Karpas-422 (cell line): ENCODE results near the gene GRIA3. TPM values are rescaled to one million over a fixed set of nuclear protein-coding genes. Genes with fewer than 3 reads are reported as not detected.

Source experiments
- DNase-seq: peaks from one replicate; pipeline ENCODE4 v3.0.0-alpha.2; 2015
- H2AFZ ChIP-seq: fragments of 200-600 bp; sonication (generic); 2 replicates; pipeline ENCODE4 v1.6.1; 2014; ENCODE audit warnings: antibody characterized with exemption, low read length, mixed read lengths
- H3K27ac ChIP-seq: fragments of 200-600 bp; sonication (generic); 2 replicates; pipeline ENCODE4 v1.5.1; 2014; ENCODE audit warnings: mild to moderate bottlenecking, low read length, moderate library complexity
- H3K27me3 ChIP-seq: fragments of 200-600 bp; sonication (generic); 2 replicates; pipeline ENCODE4 v1.6.1; 2014; ENCODE audit warnings: low read length, mixed read lengths
- H3K36me3 ChIP-seq: fragments of 200-600 bp; sonication (generic); 2 replicates; pipeline ENCODE4 v1.6.1; 2014; ENCODE audit warnings: low read length, mixed read lengths; ENCODE audit not compliant: insufficient read depth
- H3K4me1 ChIP-seq: fragments of 200-600 bp; sonication (generic); 2 replicates; pipeline ENCODE4 v1.6.1; 2014; ENCODE audit warnings: mild to moderate bottlenecking, low read length, mixed read lengths
- H3K4me2 ChIP-seq: fragments of 200-600 bp; sonication (generic); 2 replicates; pipeline ENCODE4 v1.6.1; 2014; ENCODE audit warnings: low read length, low read depth, mild to moderate bottlenecking; ENCODE audit not compliant: poor library complexity, severe bottlenecking
- H3K4me3 ChIP-seq: fragments of 200-600 bp; sonication (generic); 2 replicates; pipeline ENCODE4 v1.5.1; 2014; ENCODE audit warnings: mild to moderate bottlenecking, antibody characterized with exemption, low read length, mixed read lengths
- H3K79me2 ChIP-seq: fragments of 200-600 bp; sonication (generic); 2 replicates; pipeline ENCODE4 v1.6.1; 2014; ENCODE audit warnings: mild to moderate bottlenecking, low read length, mixed read lengths
- H3K9ac ChIP-seq: fragments of 200-600 bp; sonication (generic); 2 replicates; pipeline ENCODE4 v1.6.0; 2014; ENCODE audit warnings: low read length
- H3K9me2 ChIP-seq: fragments of 200-600 bp; sonication (generic), shearing (Covaris generic); replicated peaks from 2 replicates; pipeline ENCODE4 v1.6.0; 2014; ENCODE audit warnings: mild to moderate bottlenecking, low read length, moderate library complexity; ENCODE audit not compliant: insufficient read depth
- H3K9me3 ChIP-seq: fragments of 300-700, 200-600 bp; sonication (generic); 2 replicates; pipeline ENCODE4 v1.6.1; 2014; ENCODE audit warnings: low read length, mixed read lengths
- H4K20me1 ChIP-seq: fragments of 200-600 bp; sonication (generic); 2 replicates; pipeline ENCODE4 v1.6.1; 2014; ENCODE audit warnings: mild to moderate bottlenecking, antibody characterized with exemption, low read length, low read depth; ENCODE audit not compliant: insufficient read depth
- total RNA-seq: library from RNA; depleted of rRNA; stranded (reverse); fragments of >200 nt; shearing (Covaris generic); gene quantifications from 2 replicates; pipeline ENCODE4 v1.2.3, GENCODE V29; 2014; ENCODE audit warnings: low replicate concordance

The GRIA3 gene
- total RNA-seq, 1 experiment from 2014 or later: not detected

DNA sequence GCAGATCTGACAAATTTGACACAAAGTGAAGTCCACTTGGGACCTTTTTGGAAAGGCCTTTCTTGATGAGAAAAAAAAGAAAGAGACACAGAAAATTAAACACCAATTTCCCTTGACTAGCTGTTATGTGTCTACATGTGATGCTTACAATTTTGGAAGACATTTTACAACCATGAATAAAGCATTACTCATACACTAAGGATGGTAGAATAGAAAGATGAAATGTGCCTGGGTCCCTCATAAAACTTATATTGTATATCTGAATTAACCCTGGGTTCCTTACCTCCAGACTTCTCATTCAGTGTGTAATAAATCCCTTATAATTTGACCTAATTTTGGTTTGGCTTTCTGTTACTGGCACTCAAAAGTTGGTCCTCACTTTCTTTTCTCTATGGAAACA lies 16.5 kb upstream of the GRIA3 start:
- no peak for DNase-seq
- no peak overlapping the region for H3K9ac ChIP-seq
- H3K79me2 ChIP-seq: no peaks in the 10 kb centered on the region
- no peak overlapping the region for H3K4me3 ChIP-seq
- no peaks in the 10 kb centered on the region for H4K20me1 ChIP-seq
- no peaks in the 10 kb centered on the region for H3K4me1 ChIP-seq
- no peak overlapping the region for H3K4me2 ChIP-seq
- no peak overlapping the region for H2AFZ ChIP-seq
- H3K27ac ChIP-seq: no peak overlapping the region
- H3K36me3 ChIP-seq: no peaks in the 10 kb centered on the region
- H3K27me3 ChIP-seq: no peaks in the 10 kb centered on the region
- no peaks in the 10 kb centered on the region for H3K9me3 ChIP-seq
- no peaks in the 10 kb centered on the region for H3K9me2 ChIP-seq

DNA sequence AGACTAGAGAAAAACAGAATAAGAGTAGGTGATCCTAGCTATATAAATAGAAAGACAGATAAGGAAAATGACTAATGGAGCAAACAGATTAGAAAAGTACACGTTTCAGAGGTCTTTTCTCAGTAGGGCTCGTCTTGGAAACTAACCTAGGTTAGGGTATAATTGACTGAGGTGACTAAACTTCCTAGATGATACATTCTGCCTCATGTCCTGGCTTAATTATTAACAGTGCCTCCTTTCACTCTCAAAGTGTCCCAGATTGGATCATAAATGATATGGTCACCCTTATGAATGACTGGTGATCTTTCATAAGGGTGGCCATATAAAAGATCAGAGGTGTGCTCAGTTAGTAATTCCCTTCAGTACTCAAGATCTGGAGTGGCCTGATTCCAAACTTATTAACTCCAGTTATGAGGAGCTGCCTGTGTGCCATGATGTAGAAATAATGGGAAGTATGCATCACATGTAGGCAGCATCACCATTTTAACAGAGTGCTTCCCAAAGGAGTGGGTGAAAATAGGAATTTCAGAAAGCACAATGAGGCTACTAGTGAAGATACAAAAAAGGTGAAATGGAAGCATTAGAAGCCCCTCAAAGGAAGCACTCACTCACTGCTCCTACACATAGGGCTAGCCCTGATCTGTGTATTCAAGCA lies 14.7 kb upstream of the GRIA3 start:
- Histone ChIP-seq H3K27me3 (no peaks in the 10 kb centered on the region), H3K4me1 (no peaks in the 10 kb centered on the region), H3K9me3 (no peaks in the 10 kb centered on the region), H3K4me2 (no peak overlapping the region), H3K4me3 (no peak overlapping the region), H3K79me2 (no peaks in the 10 kb centered on the region), H4K20me1 (no peaks in the 10 kb centered on the region), H3K9ac (no peak overlapping the region), H3K27ac (no peak overlapping the region), H3K9me2 (no peaks in the 10 kb centered on the region), H2AFZ (no peak overlapping the region), H3K36me3 (no peaks in the 10 kb centered on the region)
- no peak for DNase-seq

DNA sequence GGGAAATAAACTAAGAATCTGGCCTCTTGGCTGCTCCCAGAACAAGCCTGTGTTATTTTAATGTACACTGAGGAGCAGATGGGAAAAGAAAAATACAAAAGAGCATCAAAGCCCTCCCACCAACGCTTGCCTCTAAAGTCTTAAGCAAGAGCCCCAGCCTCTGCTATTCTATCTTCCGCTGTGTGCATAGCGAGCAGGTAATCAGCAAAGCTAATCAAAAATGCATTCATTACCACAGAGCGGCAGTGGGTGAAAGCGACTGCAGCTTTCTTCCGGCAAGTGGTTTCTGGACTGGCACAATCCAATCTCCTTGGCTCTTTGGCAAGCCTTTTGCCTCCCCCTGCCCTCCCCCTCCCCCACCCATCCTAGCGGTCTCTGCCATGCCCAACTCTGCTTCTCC lies 13.5 kb upstream of the GRIA3 start:
- H4K20me1 ChIP-seq: no peaks in the 10 kb centered on the region
- no peaks in the 10 kb centered on the region for H3K9me3 ChIP-seq
- H3K27me3 ChIP-seq: no peaks in the 10 kb centered on the region
- H3K36me3 ChIP-seq: no peaks in the 10 kb centered on the region
- H2AFZ ChIP-seq: no peak overlapping the region
- H3K4me1 ChIP-seq: no peaks in the 10 kb centered on the region
- no peak overlapping the region for H3K4me2 ChIP-seq
- H3K27ac ChIP-seq: no peak overlapping the region
- H3K79me2 ChIP-seq: no peaks in the 10 kb centered on the region
- no peak overlapping the region for H3K4me3 ChIP-seq
- no peak for DNase-seq
- H3K9me2 ChIP-seq: no peaks in the 10 kb centered on the region
- H3K9ac ChIP-seq: no peak overlapping the region

DNA sequence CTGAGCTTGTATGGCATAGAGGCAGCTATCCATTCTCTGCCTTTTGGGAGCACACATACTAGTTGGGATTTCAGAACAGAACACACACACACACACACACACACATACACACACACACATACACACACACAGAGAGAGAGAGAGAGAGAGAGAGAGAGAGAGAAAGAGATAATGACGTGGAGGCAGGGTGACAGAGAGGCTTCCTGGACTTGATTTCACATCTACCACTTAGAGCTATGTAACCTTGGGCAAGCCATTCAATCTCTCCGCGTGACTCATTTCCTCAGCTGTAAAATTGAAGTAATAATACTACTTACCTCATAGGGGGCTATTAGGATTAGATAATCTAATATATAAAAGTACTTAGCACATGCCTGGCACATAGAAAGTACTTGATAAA lies 12.3 kb upstream of the GRIA3 start:
- no peak overlapping the region for H3K27ac ChIP-seq
- H3K9ac ChIP-seq: no peak overlapping the region
- H3K27me3 ChIP-seq: no peaks in the 10 kb centered on the region
- H3K36me3 ChIP-seq: no peaks in the 10 kb centered on the region
- no peaks in the 10 kb centered on the region for H3K4me1 ChIP-seq
- H3K4me3 ChIP-seq: no peak overlapping the region
- no peaks in the 10 kb centered on the region for H3K79me2 ChIP-seq
- H3K4me2 ChIP-seq: no peak overlapping the region
- H3K9me3 ChIP-seq: no peaks in the 10 kb centered on the region
- H4K20me1 ChIP-seq: no peaks in the 10 kb centered on the region
- no peak for DNase-seq
- no peaks in the 10 kb centered on the region for H3K9me2 ChIP-seq
- H2AFZ ChIP-seq: no peak overlapping the region

DNA sequence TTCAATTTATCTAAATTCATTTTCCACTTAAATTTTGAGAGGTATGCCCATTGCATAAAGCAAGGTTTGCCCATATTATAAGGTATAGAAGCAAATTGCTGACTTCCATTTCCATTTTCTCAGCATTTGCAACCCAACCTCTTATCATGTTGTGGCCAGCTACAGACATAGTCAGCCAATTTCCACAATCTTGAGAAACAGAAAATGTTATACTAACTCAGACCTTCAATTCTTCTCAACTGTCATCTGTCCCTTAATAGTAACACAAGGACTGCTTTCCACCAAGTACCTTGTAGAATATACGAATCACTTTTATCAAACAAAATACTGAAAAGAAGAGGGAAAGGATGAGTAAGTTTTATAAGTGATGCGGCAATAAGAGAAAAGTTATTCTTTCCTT lies 11.2 kb upstream of the GRIA3 start:
- H2AFZ ChIP-seq: no peak overlapping the region
- H3K36me3 ChIP-seq: no peaks in the 10 kb centered on the region
- no peaks in the 10 kb centered on the region for H3K9me3 ChIP-seq
- no peak overlapping the region for H3K9ac ChIP-seq
- no peaks in the 10 kb centered on the region for H3K27me3 ChIP-seq
- DNase-seq: no peak
- no peak overlapping the region for H3K27ac ChIP-seq
- no peaks in the 10 kb centered on the region for H3K4me1 ChIP-seq
- no peaks in the 10 kb centered on the region for H3K79me2 ChIP-seq
- no peak overlapping the region for H3K4me3 ChIP-seq
- H4K20me1 ChIP-seq: no peaks in the 10 kb centered on the region
- H3K9me2 ChIP-seq: no peaks in the 10 kb centered on the region
- H3K4me2 ChIP-seq: no peak overlapping the region

DNA sequence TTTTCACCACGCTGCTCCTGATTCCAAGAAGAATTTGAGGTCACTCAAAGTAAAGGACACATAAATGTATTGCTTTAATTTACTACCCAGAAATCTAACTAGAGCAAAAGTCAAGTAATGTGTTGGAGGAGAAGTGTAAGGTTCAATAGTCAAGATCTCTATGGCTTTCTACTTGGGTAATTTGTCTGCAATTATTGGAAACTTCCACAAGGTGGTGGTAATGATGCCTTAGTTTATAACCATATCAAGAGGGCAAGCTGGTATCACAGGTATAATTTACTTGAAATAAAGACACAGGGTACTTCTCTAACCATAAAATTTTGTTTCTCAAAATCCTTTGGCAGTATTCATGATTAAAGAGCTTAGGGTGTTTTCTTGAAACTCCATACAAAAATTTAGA lies 10.2 kb upstream of the GRIA3 start:
- Histone ChIP-seq H3K27ac (no peak overlapping the region), H3K9me3 (no peaks in the 10 kb centered on the region), H3K4me3 (no peak overlapping the region), H3K9me2 (no peaks in the 10 kb centered on the region), H3K79me2 (no peaks in the 10 kb centered on the region), H2AFZ (no peak overlapping the region), H3K27me3 (no peaks in the 10 kb centered on the region), H3K4me2 (no peak overlapping the region), H3K4me1 (no peaks in the 10 kb centered on the region), H3K9ac (no peak overlapping the region), H3K36me3 (no peaks in the 10 kb centered on the region), H4K20me1 (no peaks in the 10 kb centered on the region)
- DNase-seq: peak; percentile 71

DNA sequence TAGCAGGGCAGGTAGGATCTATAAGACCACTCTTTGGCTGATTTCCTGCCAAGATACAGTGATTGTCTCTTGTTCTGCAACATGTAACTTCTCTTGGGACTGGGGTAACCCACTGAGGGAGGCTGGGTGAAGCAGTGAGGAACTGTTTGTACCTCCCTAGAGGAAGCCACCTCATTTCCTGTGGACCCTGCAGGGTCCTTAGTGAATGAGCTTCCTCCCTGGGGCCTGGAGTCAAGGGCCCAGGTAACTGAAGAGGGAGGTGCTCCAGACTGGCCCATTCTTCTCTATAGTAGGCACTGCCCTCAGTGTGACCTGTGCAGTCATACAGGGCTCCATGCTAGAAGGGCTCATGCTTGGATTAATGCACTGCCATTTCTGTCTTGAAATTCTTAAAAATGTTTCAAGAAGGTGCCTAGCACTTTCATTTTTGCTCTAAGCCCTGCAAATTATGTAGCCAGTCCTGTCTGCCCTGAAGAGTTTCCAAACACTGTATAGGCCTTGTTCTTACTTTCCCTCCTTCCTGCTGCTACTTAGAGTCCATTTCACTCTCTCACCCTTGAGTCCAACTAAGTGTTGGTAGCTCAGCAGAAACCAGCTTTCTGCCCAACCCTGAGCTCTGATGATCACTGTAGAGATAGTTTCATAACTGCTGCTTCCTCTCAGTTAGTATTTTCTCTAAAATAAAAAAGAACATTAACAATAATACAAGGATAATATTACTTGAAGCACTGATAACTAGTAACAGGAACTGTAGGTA lies 8.5 kb upstream of the GRIA3 start:
- H3K9me3 ChIP-seq: no peaks in the 10 kb centered on the region
- no peak for DNase-seq
- no peaks in the 10 kb centered on the region for H3K27me3 ChIP-seq
- H3K4me3 ChIP-seq: no peak overlapping the region
- no peaks in the 10 kb centered on the region for H4K20me1 ChIP-seq
- no peak overlapping the region for H3K4me2 ChIP-seq
- H3K27ac ChIP-seq: no peak overlapping the region
- H3K9ac ChIP-seq: no peak overlapping the region
- no peaks in the 10 kb centered on the region for H3K9me2 ChIP-seq
- H3K79me2 ChIP-seq: no peaks in the 10 kb centered on the region
- no peaks in the 10 kb centered on the region for H3K4me1 ChIP-seq
- no peaks in the 10 kb centered on the region for H3K36me3 ChIP-seq
- H2AFZ ChIP-seq: no peak overlapping the region

DNA sequence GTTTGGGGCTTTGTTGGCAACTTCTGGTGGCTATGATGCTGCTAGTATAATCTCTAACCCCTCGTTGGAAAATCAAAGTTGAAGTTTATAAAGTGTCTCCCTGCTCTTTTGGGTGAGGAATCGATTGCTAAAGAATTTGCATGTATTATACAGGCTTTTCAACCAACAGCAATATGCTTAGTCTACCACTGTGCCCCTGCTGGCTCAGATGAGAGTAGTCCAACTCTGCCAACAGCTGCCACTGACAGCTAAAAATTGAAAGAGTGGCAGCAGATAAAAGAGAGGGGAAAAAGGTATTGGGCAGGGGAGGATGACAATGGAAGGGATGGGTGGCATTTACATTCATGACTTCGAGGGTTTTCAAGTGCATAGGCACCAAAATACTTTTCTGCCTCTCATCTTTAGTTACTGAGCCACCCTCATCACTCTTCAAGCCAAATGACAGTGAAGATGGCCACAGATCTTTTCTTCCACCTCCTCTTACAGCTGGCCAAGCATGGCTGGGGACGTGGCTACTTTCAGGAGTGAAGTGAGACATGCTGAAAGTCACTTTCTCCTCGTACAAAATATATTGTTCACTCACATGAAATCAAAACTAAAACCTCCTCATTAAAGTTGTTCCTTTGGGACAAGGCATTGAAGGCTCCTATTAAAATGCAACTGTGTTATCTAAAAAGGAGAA lies 2.7 kb upstream of the GRIA3 start:
- H3K9me3 ChIP-seq: no peaks in the 10 kb centered on the region; the same call in 1 of the 2 replicates
- DNase-seq: no peak
- H3K4me2 ChIP-seq: no peak overlapping the region
- no peaks in the 10 kb centered on the region for H4K20me1 ChIP-seq
- H3K79me2 ChIP-seq: no peaks in the 10 kb centered on the region
- no peak overlapping the region for H3K9ac ChIP-seq
- no peaks in the 10 kb centered on the region for H3K4me1 ChIP-seq
- no peak overlapping the region for H3K27ac ChIP-seq
- H3K27me3 ChIP-seq: no peaks in the 10 kb centered on the region
- H3K4me3 ChIP-seq: no peak overlapping the region
- no peak overlapping the region for H2AFZ ChIP-seq
- H3K9me2 ChIP-seq: no peaks in the 10 kb centered on the region
- no peaks in the 10 kb centered on the region for H3K36me3 ChIP-seq
